ENCODE data around the gene KLK11.

KLK11 gene

DNA sequence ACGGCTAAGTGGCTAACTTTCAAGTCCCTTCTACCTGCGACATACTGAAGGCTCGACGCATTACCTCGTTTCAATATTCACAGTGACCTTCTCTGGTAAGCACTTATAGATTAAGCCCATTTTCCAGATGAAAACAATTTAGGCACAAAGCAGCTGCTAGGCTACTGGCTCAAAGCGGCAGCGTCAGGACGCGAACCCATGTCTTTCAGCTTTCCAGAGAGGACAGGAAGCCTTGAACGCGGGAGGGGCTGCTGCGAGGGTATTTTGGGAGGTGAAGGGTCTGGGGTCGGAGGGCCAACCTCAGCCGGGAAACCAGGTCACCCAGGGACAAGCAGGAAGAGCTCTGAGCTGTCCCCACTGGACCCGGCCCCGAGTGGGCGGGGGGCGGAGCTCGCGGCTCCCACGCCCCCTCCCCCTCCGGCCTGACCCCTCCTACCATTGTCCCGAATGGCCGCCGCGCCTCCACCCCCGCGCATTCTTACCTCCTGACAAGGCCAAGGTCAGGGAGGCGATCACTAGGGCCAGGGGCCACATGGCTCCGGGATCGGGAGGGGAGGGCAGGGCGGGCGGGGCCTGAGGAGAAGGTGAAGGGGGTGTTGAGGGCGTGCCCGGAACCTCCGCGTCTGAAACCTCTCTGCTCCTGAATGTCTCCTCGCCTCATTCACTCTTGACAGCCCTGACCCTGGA is 38.3 kb upstream of the KLK11 start, which contains the start of gene KLK13:
KLK13 (minus strand) TSS at position 559 of the 687 bp plus-strand sequence; CDS start at position 534, 25 bp downstream.
- Histone ChIP-seq H4K20me1 (ENCODE audit: insufficient read depth, low read length, poor library complexity, severe bottlenecking) (no peaks in the 10 kb centered on the region), H3K79me2 (ENCODE audit: insufficient read depth, low read length) (no peaks in the 10 kb centered on the region), H3K4me1 (ENCODE audit: insufficient read depth, low read length, poor library complexity, severe bottlenecking) (no peaks in the 10 kb centered on the region), H3K4me2 (ENCODE audit: low read depth, low read length, poor library complexity, severe bottlenecking) (no peak within 1 kb of the TSS), H3K9ac (ENCODE audit: low read depth, low read length, poor library complexity, severe bottlenecking) (no peak within 1 kb of the TSS), H3F3A (ENCODE audit: low read depth) (no peaks in the 10 kb centered on the region), H3K9me2 (replicated peaks; ENCODE audit: low read depth, low read length) (no peaks in the 10 kb centered on the region), H3K36me3 (ENCODE audit: insufficient read depth, low read length) (no peaks in the 10 kb centered on the region), H3K9me3 (ENCODE audit: insufficient read depth, low read depth, low read length) (0 out of 2 replicates have a peak, but pooled peaks cover 5% of the 10 kb centered on the region), H3K27me3 (ENCODE audit: insufficient read depth, low read length, poor library complexity, severe bottlenecking) (no peaks in the 10 kb centered on the region), H3K4me3 (ENCODE audit: low read length, poor library complexity, severe bottlenecking) (no peak within 1 kb of the TSS), H2AFZ (ENCODE audit: low read length) (no peak within 1 kb of the TSS)
- TF ChIP-seq, protein P1, sequence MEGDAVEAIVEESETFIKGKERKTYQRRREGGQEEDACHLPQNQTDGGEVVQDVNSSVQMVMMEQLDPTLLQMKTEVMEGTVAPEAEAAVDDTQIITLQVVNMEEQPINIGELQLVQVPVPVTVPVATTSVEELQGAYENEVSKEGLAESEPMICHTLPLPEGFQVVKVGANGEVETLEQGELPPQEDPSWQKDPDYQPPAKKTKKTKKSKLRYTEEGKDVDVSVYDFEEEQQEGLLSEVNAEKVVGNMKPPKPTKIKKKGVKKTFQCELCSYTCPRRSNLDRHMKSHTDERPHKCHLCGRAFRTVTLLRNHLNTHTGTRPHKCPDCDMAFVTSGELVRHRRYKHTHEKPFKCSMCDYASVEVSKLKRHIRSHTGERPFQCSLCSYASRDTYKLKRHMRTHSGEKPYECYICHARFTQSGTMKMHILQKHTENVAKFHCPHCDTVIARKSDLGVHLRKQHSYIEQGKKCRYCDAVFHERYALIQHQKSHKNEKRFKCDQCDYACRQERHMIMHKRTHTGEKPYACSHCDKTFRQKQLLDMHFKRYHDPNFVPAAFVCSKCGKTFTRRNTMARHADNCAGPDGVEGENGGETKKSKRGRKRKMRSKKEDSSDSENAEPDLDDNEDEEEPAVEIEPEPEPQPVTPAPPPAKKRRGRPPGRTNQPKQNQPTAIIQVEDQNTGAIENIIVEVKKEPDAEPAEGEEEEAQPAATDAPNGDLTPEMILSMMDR (conservative IDR thresholded peaks at IDR 0.05; ENCODE audit: low read length): no peak
- TF ChIP-seq EZH2phosphoT487 (IDR thresholded peaks at IDR 0.05; ENCODE audit: borderline replicate concordance): no peak

DNA sequence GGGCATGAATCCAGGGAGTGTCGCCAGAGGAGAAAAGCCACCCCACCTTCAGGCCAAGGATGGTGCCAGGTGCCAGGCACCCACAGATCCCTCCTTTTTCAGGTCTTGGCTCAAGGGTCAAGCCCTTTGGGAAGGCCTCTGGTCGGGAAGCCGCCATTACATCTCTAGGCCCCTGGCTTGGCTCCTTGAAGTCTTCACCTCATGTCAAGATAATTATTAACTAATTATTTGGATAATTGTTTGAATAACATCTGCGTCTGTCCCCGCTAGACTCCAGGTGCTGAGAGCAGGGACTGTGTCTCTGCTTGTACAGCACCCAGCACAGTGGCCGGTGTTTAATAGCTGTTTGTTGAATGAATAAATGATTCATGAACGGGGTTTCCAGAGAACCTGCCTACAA is 37.2 kb upstream of the KLK11 start:
- H3K27me3 ChIP-seq (ENCODE audit: insufficient read depth, low read length, poor library complexity, severe bottlenecking): no peaks in the 10 kb centered on the region
- no peaks in the 10 kb centered on the region for H3K4me1 ChIP-seq (ENCODE audit: insufficient read depth, low read length, poor library complexity, severe bottlenecking)
- no peak overlapping the region for H3K4me2 ChIP-seq (ENCODE audit: low read depth, low read length, poor library complexity, severe bottlenecking)
- TF ChIP-seq, protein P1 (conservative IDR thresholded peaks at IDR 0.05; ENCODE audit: low read length): no peak
- TF ChIP-seq EZH2phosphoT487 (IDR thresholded peaks at IDR 0.05; ENCODE audit: borderline replicate concordance): no peak
- H3K36me3 ChIP-seq (ENCODE audit: insufficient read depth, low read length): no peaks in the 10 kb centered on the region
- no peak overlapping the region for H2AFZ ChIP-seq (ENCODE audit: low read length)
- H3K9me3 ChIP-seq (ENCODE audit: insufficient read depth, low read depth, low read length): 0 out of 2 replicates have a peak, but pooled peaks cover 5% of the 10 kb centered on the region
- H3K9me2 ChIP-seq (replicated peaks; ENCODE audit: low read depth, low read length): no peaks in the 10 kb centered on the region
- H3K4me3 ChIP-seq (ENCODE audit: low read length, poor library complexity, severe bottlenecking): no peak overlapping the region
- no peaks in the 10 kb centered on the region for H4K20me1 ChIP-seq (ENCODE audit: insufficient read depth, low read length, poor library complexity, severe bottlenecking)
- H3K9ac ChIP-seq (ENCODE audit: low read depth, low read length, poor library complexity, severe bottlenecking): no peak overlapping the region
- no peaks in the 10 kb centered on the region for H3K79me2 ChIP-seq (ENCODE audit: insufficient read depth, low read length)
- no peaks in the 10 kb centered on the region for H3F3A ChIP-seq (ENCODE audit: low read depth)

DNA sequence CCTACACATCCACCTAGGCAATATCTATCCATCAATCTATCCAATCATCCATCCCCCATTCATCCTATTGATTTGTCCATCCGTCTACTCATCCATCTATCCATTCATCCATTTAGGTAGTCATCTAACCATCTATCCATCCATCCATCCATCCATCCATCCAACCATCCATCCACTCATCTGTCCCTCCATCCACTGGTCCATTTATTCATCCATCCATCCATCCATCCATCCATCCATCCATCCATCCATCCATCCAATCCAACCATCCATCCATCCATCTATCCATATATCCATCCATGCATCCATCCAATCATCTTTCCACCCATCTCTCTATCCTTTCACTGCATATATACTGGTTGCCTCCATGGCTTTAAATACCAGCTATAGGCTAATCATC is 34.6 kb upstream of the KLK11 start:
- Histone ChIP-seq H3K27me3 (ENCODE audit: insufficient read depth, low read length, poor library complexity, severe bottlenecking) (no peaks in the 10 kb centered on the region), H4K20me1 (ENCODE audit: insufficient read depth, low read length, poor library complexity, severe bottlenecking) (no peaks in the 10 kb centered on the region), H3K36me3 (ENCODE audit: insufficient read depth, low read length) (no peaks in the 10 kb centered on the region), H3F3A (ENCODE audit: low read depth) (no peaks in the 10 kb centered on the region), H3K4me2 (ENCODE audit: low read depth, low read length, poor library complexity, severe bottlenecking) (no peak overlapping the region), H3K9me3 (ENCODE audit: insufficient read depth, low read depth, low read length) (0 out of 2 replicates have a peak, but pooled peaks cover 5% of the 10 kb centered on the region), H3K9ac (ENCODE audit: low read depth, low read length, poor library complexity, severe bottlenecking) (no peak overlapping the region), H3K9me2 (replicated peaks; ENCODE audit: low read depth, low read length) (no peaks in the 10 kb centered on the region), H3K79me2 (ENCODE audit: insufficient read depth, low read length) (no peaks in the 10 kb centered on the region), H3K4me1 (ENCODE audit: insufficient read depth, low read length, poor library complexity, severe bottlenecking) (no peaks in the 10 kb centered on the region), H2AFZ (ENCODE audit: low read length) (no peak overlapping the region), H3K4me3 (ENCODE audit: low read length, poor library complexity, severe bottlenecking) (no peak overlapping the region)
- TF ChIP-seq, protein P1 (conservative IDR thresholded peaks at IDR 0.05; ENCODE audit: low read length): no peak
- TF ChIP-seq EZH2phosphoT487 (IDR thresholded peaks at IDR 0.05; ENCODE audit: borderline replicate concordance): no peak

Measured in Loucy (cell line).